ENCODE data around the gene CPNE8. TPM values are rescaled to one million over a fixed set of nuclear protein-coding genes. Genes with fewer than 3 reads are reported as not detected.

CPNE8 gene
- total and polyA plus RNA-seq, 10 of the 15 experiments (the other 5 are each of a cell fraction or from before 2014, with no cell fraction given) = 11.3 to 38.4 (median 18.9) TPM

DNA sequence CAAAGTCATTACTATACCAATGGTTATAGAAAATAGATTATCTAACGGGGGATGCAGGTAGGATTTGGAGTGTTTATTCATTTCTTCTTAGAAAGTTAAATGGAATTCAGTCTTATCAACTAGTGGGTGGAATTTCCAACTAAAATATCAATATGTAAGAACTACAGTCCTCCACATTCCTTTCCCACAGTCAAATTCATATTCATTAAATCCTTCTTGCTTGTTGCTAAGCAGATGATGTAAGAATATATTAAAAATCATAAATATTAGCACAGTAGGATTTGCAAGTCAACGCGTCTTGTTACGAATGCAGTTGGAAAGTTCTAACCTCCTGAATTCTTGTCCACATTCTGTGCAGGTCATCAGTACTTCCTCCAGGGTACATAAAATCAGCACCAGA lies 259.2 kb downstream of the CPNE8 start:
- no peak overlapping the region for H3K27ac ChIP-seq (ENCODE audit: control insufficient read depth, insufficient read depth)
- no peaks in the 10 kb centered on the region for H3K4me1 ChIP-seq (ENCODE audit: control insufficient read depth, insufficient read depth, low read length)
- H2AFZ ChIP-seq (ENCODE audit: control insufficient read depth, low read depth, low read length) = no peak overlapping the region
- intact Hi-C loops (cut with micrococcal nuclease; ENCODE audit: unreplicated experiment) = no loop called here
- ChIA-PET CTCF (no interaction called here), POLR2A (no interaction called here), SMC1A (ENCODE audit: uncharacterized antibody, unreplicated experiment) (no interaction called here), RAD21 (ENCODE audit: unreplicated experiment) (no interaction called here)
- no peak overlapping the region for H3K4me3 ChIP-seq
- H3K36me3 ChIP-seq (ENCODE audit: control insufficient read depth in 2 of 2, insufficient read depth in 2 of 2, low read length in 1 of 2) = no peaks in the 10 kb centered on the region
- no peaks in the 10 kb centered on the region for H3K9me3 ChIP-seq (replicated peaks; ENCODE audit: control insufficient read depth, insufficient read depth, low read length)
- no TSS peak for BruUV-seq (replicated peaks)
- no peaks in the 10 kb centered on the region for H3K79me2 ChIP-seq (ENCODE audit: control insufficient read depth, insufficient read depth, low read length)
- H4K20me1 ChIP-seq (ENCODE audit: control insufficient read depth, insufficient read depth) = no peaks in the 10 kb centered on the region
- TF ChIP-seq ZNF24 (IDR thresholded peaks at IDR 0.05) (no peak), TARDBP (IDR thresholded peaks at IDR 0.05; ENCODE audit: borderline replicate concordance) (no peak), YBX1 (IDR thresholded peaks at IDR 0.05) (no peak), ZNF207 (IDR thresholded peaks at IDR 0.05; ENCODE audit: borderline replicate concordance) (no peak), TCF3 (IDR thresholded peaks at IDR 0.05; ENCODE audit: borderline replicate concordance, insufficient read depth, low read depth, low read length) (no peak), MYC (IDR thresholded peaks at IDR 0.05; ENCODE audit: insufficient read depth, insufficient read length, insufficient replicate concordance, low read length, severe bottlenecking) (no peak), MEF2B (IDR thresholded peaks at IDR 0.05; ENCODE audit: partially characterized antibody, poor library complexity, severe bottlenecking) (no peak), ZSCAN29 (IDR thresholded peaks at IDR 0.05) (no peak), RCOR1 (conservative IDR thresholded peaks at IDR 0.05; ENCODE audit: low read depth, low read length) (no peak), CHD4 (IDR thresholded peaks at IDR 0.05) (no peak), FOXK2 (IDR thresholded peaks at IDR 0.05) (no peak), HDGF (IDR thresholded peaks at IDR 0.05) (no peak), EED (IDR thresholded peaks at IDR 0.05; ENCODE audit: low read depth) (no peak), TCF7 (IDR thresholded peaks at IDR 0.05; ENCODE audit: borderline replicate concordance) (no peak), ATF7 (IDR thresholded peaks at IDR 0.05; ENCODE audit: low read depth) (no peak), SMARCA5 (IDR thresholded peaks at IDR 0.05) (no peak)
- TF ChIP-seq, protein P1, sequence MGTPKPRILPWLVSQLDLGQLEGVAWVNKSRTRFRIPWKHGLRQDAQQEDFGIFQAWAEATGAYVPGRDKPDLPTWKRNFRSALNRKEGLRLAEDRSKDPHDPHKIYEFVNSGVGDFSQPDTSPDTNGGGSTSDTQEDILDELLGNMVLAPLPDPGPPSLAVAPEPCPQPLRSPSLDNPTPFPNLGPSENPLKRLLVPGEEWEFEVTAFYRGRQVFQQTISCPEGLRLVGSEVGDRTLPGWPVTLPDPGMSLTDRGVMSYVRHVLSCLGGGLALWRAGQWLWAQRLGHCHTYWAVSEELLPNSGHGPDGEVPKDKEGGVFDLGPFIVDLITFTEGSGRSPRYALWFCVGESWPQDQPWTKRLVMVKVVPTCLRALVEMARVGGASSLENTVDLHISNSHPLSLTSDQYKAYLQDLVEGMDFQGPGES (IDR thresholded peaks at IDR 0.05) = no peak
- TF ChIP-seq, protein P2, sequence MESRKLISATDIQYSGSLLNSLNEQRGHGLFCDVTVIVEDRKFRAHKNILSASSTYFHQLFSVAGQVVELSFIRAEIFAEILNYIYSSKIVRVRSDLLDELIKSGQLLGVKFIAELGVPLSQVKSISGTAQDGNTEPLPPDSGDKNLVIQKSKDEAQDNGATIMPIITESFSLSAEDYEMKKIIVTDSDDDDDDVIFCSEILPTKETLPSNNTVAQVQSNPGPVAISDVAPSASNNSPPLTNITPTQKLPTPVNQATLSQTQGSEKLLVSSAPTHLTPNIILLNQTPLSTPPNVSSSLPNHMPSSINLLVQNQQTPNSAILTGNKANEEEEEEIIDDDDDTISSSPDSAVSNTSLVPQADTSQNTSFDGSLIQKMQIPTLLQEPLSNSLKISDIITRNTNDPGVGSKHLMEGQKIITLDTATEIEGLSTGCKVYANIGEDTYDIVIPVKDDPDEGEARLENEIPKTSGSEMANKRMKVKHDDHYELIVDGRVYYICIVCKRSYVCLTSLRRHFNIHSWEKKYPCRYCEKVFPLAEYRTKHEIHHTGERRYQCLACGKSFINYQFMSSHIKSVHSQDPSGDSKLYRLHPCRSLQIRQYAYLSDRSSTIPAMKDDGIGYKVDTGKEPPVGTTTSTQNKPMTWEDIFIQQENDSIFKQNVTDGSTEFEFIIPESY (IDR thresholded peaks at IDR 0.05) = no peak
- TF ChIP-seq, protein P3, sequence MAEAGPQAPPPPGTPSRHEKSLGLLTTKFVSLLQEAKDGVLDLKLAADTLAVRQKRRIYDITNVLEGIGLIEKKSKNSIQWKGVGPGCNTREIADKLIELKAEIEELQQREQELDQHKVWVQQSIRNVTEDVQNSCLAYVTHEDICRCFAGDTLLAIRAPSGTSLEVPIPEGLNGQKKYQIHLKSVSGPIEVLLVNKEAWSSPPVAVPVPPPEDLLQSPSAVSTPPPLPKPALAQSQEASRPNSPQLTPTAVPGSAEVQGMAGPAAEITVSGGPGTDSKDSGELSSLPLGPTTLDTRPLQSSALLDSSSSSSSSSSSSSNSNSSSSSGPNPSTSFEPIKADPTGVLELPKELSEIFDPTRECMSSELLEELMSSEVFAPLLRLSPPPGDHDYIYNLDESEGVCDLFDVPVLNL (IDR thresholded peaks at IDR 0.05; ENCODE audit: low read depth, low read length) = no peak
- TF ChIP-seq, protein P4, sequence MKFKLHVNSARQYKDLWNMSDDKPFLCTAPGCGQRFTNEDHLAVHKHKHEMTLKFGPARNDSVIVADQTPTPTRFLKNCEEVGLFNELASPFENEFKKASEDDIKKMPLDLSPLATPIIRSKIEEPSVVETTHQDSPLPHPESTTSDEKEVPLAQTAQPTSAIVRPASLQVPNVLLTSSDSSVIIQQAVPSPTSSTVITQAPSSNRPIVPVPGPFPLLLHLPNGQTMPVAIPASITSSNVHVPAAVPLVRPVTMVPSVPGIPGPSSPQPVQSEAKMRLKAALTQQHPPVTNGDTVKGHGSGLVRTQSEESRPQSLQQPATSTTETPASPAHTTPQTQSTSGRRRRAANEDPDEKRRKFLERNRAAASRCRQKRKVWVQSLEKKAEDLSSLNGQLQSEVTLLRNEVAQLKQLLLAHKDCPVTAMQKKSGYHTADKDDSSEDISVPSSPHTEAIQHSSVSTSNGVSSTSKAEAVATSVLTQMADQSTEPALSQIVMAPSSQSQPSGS (IDR thresholded peaks at IDR 0.05; ENCODE audit: low read length) = no peak
- ATAC-seq (no peak), FAIRE-seq (no peak), DNase-seq (ENCODE audit: low read depth, low spot score) (no peak)
- in situ Hi-C loops (cut with MboI) = loop anchor here (25.0 kb wide), 1 partner anchor 509 kb away; no protein-coding TSS in a partner anchor
- H3K27me3 ChIP-seq (replicated peaks in 1 of 2; ENCODE audit: control insufficient read depth in 2 of 2, insufficient read depth in 2 of 2, low read length in 1 of 2) = no peaks in the 10 kb centered on the region
- 51% methylated on average over 4 of the region's 4 CpGs for WGBS (ENCODE audit: insufficient coverage, insufficient replicate concordance, low lambda C conversion rate, missing lambda C conversion rate)
- H3K9ac ChIP-seq (ENCODE audit: control insufficient read depth, insufficient read depth, low read length) = no peak overlapping the region
- no peak overlapping the region for H3K4me2 ChIP-seq (ENCODE audit: control insufficient read depth, insufficient read depth)
